ENCODE measurements around the gene PLA2G4E.

DNA sequence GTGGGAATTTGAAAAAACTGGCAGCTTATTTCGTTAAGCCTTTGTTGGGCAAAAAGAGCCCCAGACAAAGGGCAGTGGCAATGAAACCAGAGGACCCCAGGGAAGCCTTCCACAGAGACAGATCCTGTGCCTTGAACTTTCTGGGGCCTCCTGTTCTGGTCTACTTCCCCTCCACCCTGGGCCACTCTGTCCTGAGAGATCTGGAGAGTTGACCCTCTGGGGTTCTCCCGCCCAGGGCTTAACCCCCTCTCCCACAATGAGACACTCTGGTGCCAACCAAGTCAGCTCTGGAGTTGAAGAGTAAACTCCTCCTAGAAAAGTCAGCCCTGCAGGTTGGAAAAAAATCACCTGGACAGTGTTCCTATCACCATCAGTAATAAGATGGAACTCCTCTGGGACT is 69.3 kb downstream of the PLA2G4E start:
- TF ChIP-seq, protein P1, sequence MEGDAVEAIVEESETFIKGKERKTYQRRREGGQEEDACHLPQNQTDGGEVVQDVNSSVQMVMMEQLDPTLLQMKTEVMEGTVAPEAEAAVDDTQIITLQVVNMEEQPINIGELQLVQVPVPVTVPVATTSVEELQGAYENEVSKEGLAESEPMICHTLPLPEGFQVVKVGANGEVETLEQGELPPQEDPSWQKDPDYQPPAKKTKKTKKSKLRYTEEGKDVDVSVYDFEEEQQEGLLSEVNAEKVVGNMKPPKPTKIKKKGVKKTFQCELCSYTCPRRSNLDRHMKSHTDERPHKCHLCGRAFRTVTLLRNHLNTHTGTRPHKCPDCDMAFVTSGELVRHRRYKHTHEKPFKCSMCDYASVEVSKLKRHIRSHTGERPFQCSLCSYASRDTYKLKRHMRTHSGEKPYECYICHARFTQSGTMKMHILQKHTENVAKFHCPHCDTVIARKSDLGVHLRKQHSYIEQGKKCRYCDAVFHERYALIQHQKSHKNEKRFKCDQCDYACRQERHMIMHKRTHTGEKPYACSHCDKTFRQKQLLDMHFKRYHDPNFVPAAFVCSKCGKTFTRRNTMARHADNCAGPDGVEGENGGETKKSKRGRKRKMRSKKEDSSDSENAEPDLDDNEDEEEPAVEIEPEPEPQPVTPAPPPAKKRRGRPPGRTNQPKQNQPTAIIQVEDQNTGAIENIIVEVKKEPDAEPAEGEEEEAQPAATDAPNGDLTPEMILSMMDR (IDR thresholded peaks at IDR 0.05; ENCODE audit: low read length), result no peak
- TF ChIP-seq EZH2 (IDR thresholded peaks at IDR 0.05; ENCODE audit: borderline replicate concordance, low read length), result no peak
